Measurements from ENCODE around the gene PTH2. TPM values are rescaled to one million over a fixed set of nuclear protein-coding genes. Genes with fewer than 3 reads are reported as not detected.

Gene PTH2
- total RNA-seq, 8 experiments from 2014 or later = 1.2 TPM; not detected in 7

GRCh38 chr19:49425178-49425577, 1.9 kb upstream of the PTH2 start, which contains the start of gene GFY:
Gene GFY, plus strand, starts transcription at chr19:49425388. Its CDS starts 1,043 bp downstream, at chr19:49426431.
- H3K4me1 ChIP-seq (replicated peaks in 1 of 2) = peaks cover 17 to 39% of the 10 kb centered on the region in 2 donors
- in situ Hi-C loops (cut with MboI; ENCODE audit: low pct_unique_long_range_greater_than_20kb in 2 of 9, low sequenced_read_pairs in 9 of 9, unreplicated experiment in 9 of 9) = no loop called here
- WGBS, 10 experiments = 0 to 80% (median 23%) methylated on average over 1 to 4 of the region's 7 CpGs; no CpG with 5 or more reads in 3 of the 10 experiments
- no peak within 1 kb of the TSS for H3K4me3 ChIP-seq
- ATAC-seq (replicated peaks in 6 of 8) = no peak
- no peak within 1 kb of the TSS for H3K27ac ChIP-seq

GRCh38 chr19:49423985-49424303, 703 bp upstream of the PTH2 start:
- 0 to 32% (median 10%) methylated on average over 3 of the region's 3 CpGs; no CpG with 5 or more reads in 1 of the 10 experiments for WGBS, 10 experiments
- in situ Hi-C loops (cut with MboI; ENCODE audit: low pct_unique_long_range_greater_than_20kb in 2 of 9, low sequenced_read_pairs in 9 of 9, unreplicated experiment in 9 of 9) = no loop called here
- no peak overlapping the region for H3K4me3 ChIP-seq
- ATAC-seq (replicated peaks in 6 of 8) = no peak
- H3K4me1 ChIP-seq (replicated peaks in 1 of 2) = peaks cover 17 to 39% of the 10 kb centered on the region in 2 donors
- H3K27ac ChIP-seq = no peak overlapping the region

- peak overlapping the region in 4 of 5 donors; percentile 9 to 19 (median 10) for H3K4me3 ChIP-seq
- no peak overlapping the region for H3K27ac ChIP-seq
- ATAC-seq (replicated peaks in 6 of 8) = peak; percentile 68 to 82 (median 78)
- peaks cover 8 to 29% of the 10 kb centered on the region in 2 donors for H3K4me1 ChIP-seq (replicated peaks in 1 of 2)
- in situ Hi-C loops (cut with MboI; ENCODE audit: low pct_unique_long_range_greater_than_20kb in 2 of 9, low sequenced_read_pairs in 9 of 9, unreplicated experiment in 9 of 9) = no loop called here
- 0 to 9% (median 0%) methylated on average over 2 to 19 of the region's 58 CpGs; no CpG with 5 or more reads in 5 of the 10 experiments for WGBS, 10 experiments
These were observed 702 bp downstream of the PTH2 start for GRCh38 chr19:49422407-49423070.

- Histone ChIP-seq H3K27ac (no peak overlapping the region), H3K4me1 (replicated peaks in 1 of 2) (peaks cover 8 to 29% of the 10 kb centered on the region in 2 donors), H3K4me3 (no peak overlapping the region)
- 0 to 49% (median 24%) methylated on average over 1 to 2 of the region's 3 CpGs; no CpG with 5 or more reads in 2 of the 10 experiments for WGBS, 10 experiments
- in situ Hi-C loops (cut with MboI; ENCODE audit: low pct_unique_long_range_greater_than_20kb in 2 of 9, low sequenced_read_pairs in 9 of 9, unreplicated experiment in 9 of 9) = no loop called here
- no peak for ATAC-seq (replicated peaks in 6 of 8)
These were observed 1.4 kb downstream of the PTH2 start for GRCh38 chr19:49421878-49422202.

DNA sequence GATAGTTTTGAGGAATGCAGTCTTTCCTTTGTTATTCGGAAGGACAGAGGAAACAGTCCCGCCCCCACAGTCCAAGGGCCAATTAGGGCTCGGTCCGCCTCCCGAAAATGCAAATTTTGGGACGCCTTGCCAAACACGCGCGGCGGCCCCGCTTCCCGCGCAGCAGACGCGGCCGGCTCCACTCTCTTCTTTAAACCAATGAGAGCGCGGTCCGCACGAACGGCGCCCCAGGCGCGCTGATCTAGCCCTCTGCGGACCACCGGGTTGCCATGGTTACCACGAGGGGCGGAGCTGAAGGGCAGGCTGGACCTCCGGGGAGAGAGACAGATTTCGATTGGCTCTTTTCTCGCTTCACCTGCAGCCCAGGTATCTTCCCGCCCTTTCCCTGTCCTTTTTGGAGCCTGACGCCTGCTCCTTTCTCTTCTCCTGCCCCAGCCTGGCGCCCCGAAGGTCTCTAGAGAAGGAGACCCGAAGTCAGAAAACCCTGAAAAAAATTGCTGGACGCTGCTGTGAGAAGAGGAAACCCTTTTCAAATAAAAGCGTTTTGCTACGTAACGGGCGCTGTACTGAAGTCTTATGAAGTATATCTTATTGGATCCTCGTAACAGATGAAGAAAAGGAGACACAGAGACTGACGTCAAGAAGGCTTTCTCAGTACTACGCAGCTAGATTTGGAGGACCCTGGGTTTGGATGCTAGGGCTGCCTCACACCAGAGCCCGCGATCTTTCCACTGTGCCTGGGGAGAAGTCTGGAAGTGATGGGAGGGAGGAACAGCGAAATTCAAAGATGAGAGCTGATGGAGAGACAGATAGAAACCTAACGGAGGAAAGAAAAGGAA, 2.0 kb downstream of the PTH2 start:
- peaks cover 8 to 29% of the 10 kb centered on the region in 2 donors for H3K4me1 ChIP-seq (replicated peaks in 1 of 2)
- ATAC-seq (replicated peaks in 6 of 8) = peak; percentile 53 to 87 (median 77)
- in situ Hi-C loops (cut with MboI; ENCODE audit: low pct_unique_long_range_greater_than_20kb in 2 of 9, low sequenced_read_pairs in 9 of 9, unreplicated experiment in 9 of 9) = no loop called here
- WGBS, 10 experiments = 0 to 34% (median 13%) methylated on average over 3 to 24 of the region's 48 CpGs
- H3K4me3 ChIP-seq = no peak overlapping the region
- no peak overlapping the region for H3K27ac ChIP-seq

GRCh38 chr19:49420227-49420626, 3.0 kb downstream of the PTH2 start:
- in situ Hi-C loops (cut with MboI; ENCODE audit: low pct_unique_long_range_greater_than_20kb in 2 of 9, low sequenced_read_pairs in 9 of 9, unreplicated experiment in 9 of 9) = no loop called here
- H3K27ac ChIP-seq = no peak overlapping the region
- no peak for ATAC-seq (replicated peaks in 6 of 8)
- H3K4me1 ChIP-seq (replicated peaks in 1 of 2) = peaks cover 11 to 32% of the 10 kb centered on the region in 2 donors
- H3K4me3 ChIP-seq = no peak overlapping the region
- WGBS, 10 experiments = 100% methylated on average over 1 of the region's 2 CpGs; no CpG with 5 or more reads in 9 of the 10 experiments

DNA sequence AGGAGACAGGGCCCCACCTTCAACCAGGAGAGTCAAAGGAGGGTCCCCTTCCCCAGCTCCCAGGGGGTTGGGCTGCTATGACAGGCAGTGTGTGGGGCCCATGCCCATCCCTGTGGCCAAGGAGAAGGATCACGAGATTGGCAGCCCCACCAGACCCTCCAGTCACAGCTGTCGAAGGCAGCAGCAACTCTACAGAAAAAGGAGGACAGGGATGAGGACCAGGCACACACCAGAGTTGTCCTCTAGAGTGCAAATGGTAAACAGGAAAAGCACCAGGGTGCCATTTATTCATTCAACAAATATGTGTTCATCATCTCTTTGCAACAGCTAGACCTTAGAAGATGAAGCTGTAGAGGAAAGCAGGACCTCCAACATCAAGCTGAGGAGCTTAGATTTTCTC, 4.1 kb downstream of the PTH2 start:
- in situ Hi-C loops (cut with MboI; ENCODE audit: low pct_unique_long_range_greater_than_20kb in 2 of 9, low sequenced_read_pairs in 9 of 9, unreplicated experiment in 9 of 9) = no loop called here
- H3K4me1 ChIP-seq (replicated peaks in 1 of 2) = peaks cover 17 to 38% of the 10 kb centered on the region in 2 donors
- ATAC-seq (replicated peaks in 6 of 8) = no peak
- 17 to 25% methylated on average over 1 to 2 of the region's 2 CpGs; no CpG with 5 or more reads in 8 of the 10 experiments for WGBS, 10 experiments
- H3K27ac ChIP-seq = no peak overlapping the region
- H3K4me3 ChIP-seq = no peak overlapping the region

DNA sequence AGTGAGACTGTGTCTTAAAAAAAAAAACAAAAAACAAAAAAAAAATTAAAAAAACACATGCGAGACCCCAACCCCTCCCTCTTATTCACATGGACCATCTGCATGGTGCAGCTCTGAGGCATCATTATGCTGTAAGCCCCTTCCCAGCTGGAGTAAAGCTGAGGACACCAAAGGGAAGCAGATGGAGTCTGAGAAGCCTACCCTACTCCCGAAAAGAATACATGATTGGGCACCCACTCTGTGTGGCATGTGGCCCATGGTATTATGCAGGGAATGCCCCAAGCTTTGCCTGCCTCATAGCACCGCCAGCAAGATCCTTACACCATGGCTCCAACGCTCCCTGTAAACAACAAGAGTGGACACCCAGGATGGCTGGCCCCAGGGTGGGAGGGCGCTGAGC, 4.7 kb downstream of the PTH2 start:
- WGBS, 10 experiments = 30 to 83% (median 66%) methylated on average over 1 to 4 of the region's 5 CpGs; no CpG with 5 or more reads in 3 of the 10 experiments
- ATAC-seq (replicated peaks in 6 of 8) = no peak
- in situ Hi-C loops (cut with MboI; ENCODE audit: low pct_unique_long_range_greater_than_20kb in 2 of 9, low sequenced_read_pairs in 9 of 9, unreplicated experiment in 9 of 9) = no loop called here

DNA sequence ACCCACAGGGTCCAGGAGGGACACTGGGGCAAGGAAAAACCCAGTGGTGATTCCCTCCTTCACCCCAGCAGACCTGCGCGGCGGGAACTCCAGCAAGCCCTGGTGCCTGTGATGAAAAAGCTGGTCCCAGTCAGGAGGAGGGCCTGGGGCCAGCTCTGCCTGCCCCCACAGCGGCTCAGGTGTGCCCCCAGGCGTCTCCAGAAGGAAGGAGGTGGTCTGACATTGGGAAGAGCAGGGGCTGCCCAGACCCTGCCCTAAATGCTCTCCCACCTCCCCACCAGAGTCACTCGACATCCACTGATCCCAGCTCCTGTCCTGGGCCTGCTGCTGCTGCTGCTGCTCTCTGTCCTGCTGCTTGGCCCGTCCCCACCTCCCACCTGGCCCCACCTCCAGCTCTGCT, 6.2 kb downstream of the PTH2 start:
- H3K4me1 ChIP-seq (replicated peaks in 1 of 2) = peaks cover 15 to 33% of the 10 kb centered on the region in 2 donors
- H3K4me3 ChIP-seq = no peak overlapping the region
- ATAC-seq (replicated peaks in 6 of 8) = no peak
- in situ Hi-C loops (cut with MboI; ENCODE audit: low pct_unique_long_range_greater_than_20kb in 2 of 9, low sequenced_read_pairs in 9 of 9, unreplicated experiment in 9 of 9) = no loop called here
- no peak overlapping the region for H3K27ac ChIP-seq
- 60 to 73% methylated on average over 1 to 3 of the region's 7 CpGs; no CpG with 5 or more reads in 8 of the 10 experiments for WGBS, 10 experiments

More for the DNA sequence above, 4.7 kb downstream of the PTH2 start:
- Histone ChIP-seq H3K4me3 (no peak overlapping the region), H3K4me1 (replicated peaks in 1 of 2) (peaks cover 16 to 37% of the 10 kb centered on the region in 2 donors), H3K27ac (no peak overlapping the region)

- no CpG with 5 or more reads among the region's 2 CpGs for WGBS, 10 experiments
- no peak overlapping the region for H3K27ac ChIP-seq
- in situ Hi-C loops (cut with MboI; ENCODE audit: low pct_unique_long_range_greater_than_20kb in 2 of 9, low sequenced_read_pairs in 9 of 9, unreplicated experiment in 9 of 9) = no loop called here
- ATAC-seq (replicated peaks in 6 of 8) = no peak
- H3K4me3 ChIP-seq = no peak overlapping the region
- peaks cover 11 to 25% of the 10 kb centered on the region in 2 donors for H3K4me1 ChIP-seq (replicated peaks in 1 of 2)
These were observed 7.4 kb downstream of the PTH2 start for GRCh38 chr19:49415810-49416200.

GRCh38 chr19:49415102-49415809, 8.0 kb downstream of the PTH2 start:
- in situ Hi-C loops (cut with MboI; ENCODE audit: low pct_unique_long_range_greater_than_20kb in 2 of 9, low sequenced_read_pairs in 9 of 9, unreplicated experiment in 9 of 9) = no loop called here
- Histone ChIP-seq H3K4me1 (replicated peaks in 1 of 2) (peaks cover 11 to 21% of the 10 kb centered on the region in 2 donors), H3K27ac (no peak overlapping the region), H3K4me3 (no peak overlapping the region)
- ATAC-seq (replicated peaks in 6 of 8) = peak; percentile 54 to 96 (median 91)
- WGBS, 10 experiments = 40 to 83% (median 47%) methylated on average over 1 to 3 of the region's 15 CpGs; no CpG with 5 or more reads in 7 of the 10 experiments

DNA sequence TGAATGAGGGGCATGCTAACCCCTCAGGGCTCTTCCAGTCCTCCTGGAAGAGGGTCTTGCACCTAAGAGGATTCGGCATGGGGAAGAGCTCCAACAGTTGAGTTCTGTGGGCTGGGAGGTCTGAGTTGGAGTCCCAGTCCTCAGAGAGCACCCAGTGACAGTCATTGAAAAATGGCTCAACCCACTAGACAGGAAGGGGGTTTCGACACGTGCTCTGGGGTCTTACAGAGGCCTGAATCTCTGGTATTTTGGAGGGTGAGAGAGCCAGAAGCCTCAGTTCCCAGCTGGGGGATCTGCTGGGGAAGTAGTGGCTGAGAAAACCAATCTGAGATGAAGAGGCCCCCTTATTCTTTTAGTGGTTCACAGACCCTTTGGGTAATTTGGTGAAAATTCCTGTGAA, 9.0 kb downstream of the PTH2 start:
- ATAC-seq (replicated peaks in 6 of 8) = no peak
- 71 to 100% (median 93%) methylated on average over 1 to 2 of the region's 3 CpGs; no CpG with 5 or more reads in 7 of the 10 experiments for WGBS, 10 experiments
- in situ Hi-C loops (cut with MboI; ENCODE audit: low pct_unique_long_range_greater_than_20kb in 2 of 9, low sequenced_read_pairs in 9 of 9, unreplicated experiment in 9 of 9) = no loop called here
- H3K4me1 ChIP-seq (replicated peaks in 1 of 2) = peaks cover 11 to 21% of the 10 kb centered on the region in 2 donors
- no peak overlapping the region for H3K4me3 ChIP-seq
- H3K27ac ChIP-seq = no peak overlapping the region

- peak overlapping the region in 1 of 2 donors; percentile 51 for H3K27ac ChIP-seq
- in situ Hi-C loops (cut with MboI; ENCODE audit: low pct_unique_long_range_greater_than_20kb in 2 of 9, low sequenced_read_pairs in 9 of 9, unreplicated experiment in 9 of 9) = no loop called here
- H3K4me1 ChIP-seq (replicated peaks in 1 of 2) = peaks cover 11 to 21% of the 10 kb centered on the region in 2 donors
- WGBS, 10 experiments = 0 to 100% (median 54%) methylated on average over 1 to 4 of the region's 9 CpGs; no CpG with 5 or more reads in 4 of the 10 experiments
- H3K4me3 ChIP-seq = no peak overlapping the region
- peak in 5 of 8 experiments; percentile 26 to 79 (median 45) for ATAC-seq (replicated peaks in 6 of 8)
These were observed 9.9 kb downstream of the PTH2 start for GRCh38 chr19:49413348-49413747.

Measured in motor neuron (in vitro differentiated cells).